Neural cell (in vitro differentiated cells): ENCODE results near the gene SIN3A.

Source experiments
- EP300 ChIP-seq: fragments of 450-650 bp; conservative IDR thresholded peaks from 2 replicates; pipeline ENCODE4 v1.6.1; 2014; ENCODE audit warnings: antibody characterized with exemption, mild to moderate bottlenecking, moderate library complexity; ENCODE audit not compliant: poor library complexity, severe bottlenecking
- EZH2 ChIP-seq: fragments of 200-600, 300-800 bp; shearing (Covaris generic), sonication (generic); IDR thresholded peaks from 2 replicates; pipeline ENCODE4 v1.6.1; 2014; ENCODE audit warnings: antibody characterized with exemption, low read length, borderline replicate concordance, mild to moderate bottlenecking; ENCODE audit not compliant: insufficient read depth, poor library complexity, severe bottlenecking
- POLR2AphosphoS5 ChIP-seq: IDR thresholded peaks from 2 replicates; pipeline ENCODE4 v1.6.1; 2012
- RAD21 ChIP-seq: fragments of 450-650 bp; conservative IDR thresholded peaks from 2 replicates; pipeline ENCODE4 v1.6.1; 2014; ENCODE audit warnings: antibody characterized with exemption, mild to moderate bottlenecking, moderate library complexity
- SMC3 ChIP-seq: fragments of 450-650 bp; conservative IDR thresholded peaks from 2 replicates; pipeline ENCODE4 v1.6.1; 2014; ENCODE audit warnings: antibody characterized with exemption, mild to moderate bottlenecking, moderate library complexity; ENCODE audit not compliant: poor library complexity
- TAF1 ChIP-seq: IDR thresholded peaks from 2 replicates; pipeline ENCODE4 v1.6.1; 2012; ENCODE audit warnings: low read depth
- TF ChIP-seq, protein P1 (sequence below): IDR thresholded peaks from 2 replicates; pipeline ENCODE4 v1.6.1; 2012; ENCODE audit warnings: borderline replicate concordance
- TF ChIP-seq, protein P2 (sequence below): fragments of 450-650 bp; IDR thresholded peaks from 2 replicates; pipeline ENCODE4 v1.5.1; 2014; ENCODE audit warnings: antibody characterized with exemption, mild to moderate bottlenecking, moderate library complexity; ENCODE audit not compliant: poor library complexity, severe bottlenecking

DNA sequence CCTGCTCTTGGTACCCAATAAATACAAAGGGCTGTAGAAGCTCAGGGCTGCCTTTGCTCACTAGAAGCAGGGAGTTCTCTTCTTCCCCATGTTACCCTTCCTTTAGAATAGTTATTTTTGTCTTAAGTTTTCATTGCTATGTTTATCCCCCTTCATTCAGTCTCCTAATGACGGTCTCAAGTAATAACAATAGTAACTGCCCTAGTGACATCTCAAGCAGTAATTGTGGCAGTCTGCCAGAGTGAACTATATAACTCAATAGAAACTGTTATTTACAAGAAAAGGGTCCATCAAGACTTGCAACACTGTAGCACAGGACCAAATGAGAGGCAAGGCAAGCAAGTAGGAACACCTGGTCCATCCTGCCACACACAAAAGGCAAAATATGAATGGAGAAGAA, 32.5 kb upstream of the SIN3A start:
- TF ChIP-seq, protein P1, sequence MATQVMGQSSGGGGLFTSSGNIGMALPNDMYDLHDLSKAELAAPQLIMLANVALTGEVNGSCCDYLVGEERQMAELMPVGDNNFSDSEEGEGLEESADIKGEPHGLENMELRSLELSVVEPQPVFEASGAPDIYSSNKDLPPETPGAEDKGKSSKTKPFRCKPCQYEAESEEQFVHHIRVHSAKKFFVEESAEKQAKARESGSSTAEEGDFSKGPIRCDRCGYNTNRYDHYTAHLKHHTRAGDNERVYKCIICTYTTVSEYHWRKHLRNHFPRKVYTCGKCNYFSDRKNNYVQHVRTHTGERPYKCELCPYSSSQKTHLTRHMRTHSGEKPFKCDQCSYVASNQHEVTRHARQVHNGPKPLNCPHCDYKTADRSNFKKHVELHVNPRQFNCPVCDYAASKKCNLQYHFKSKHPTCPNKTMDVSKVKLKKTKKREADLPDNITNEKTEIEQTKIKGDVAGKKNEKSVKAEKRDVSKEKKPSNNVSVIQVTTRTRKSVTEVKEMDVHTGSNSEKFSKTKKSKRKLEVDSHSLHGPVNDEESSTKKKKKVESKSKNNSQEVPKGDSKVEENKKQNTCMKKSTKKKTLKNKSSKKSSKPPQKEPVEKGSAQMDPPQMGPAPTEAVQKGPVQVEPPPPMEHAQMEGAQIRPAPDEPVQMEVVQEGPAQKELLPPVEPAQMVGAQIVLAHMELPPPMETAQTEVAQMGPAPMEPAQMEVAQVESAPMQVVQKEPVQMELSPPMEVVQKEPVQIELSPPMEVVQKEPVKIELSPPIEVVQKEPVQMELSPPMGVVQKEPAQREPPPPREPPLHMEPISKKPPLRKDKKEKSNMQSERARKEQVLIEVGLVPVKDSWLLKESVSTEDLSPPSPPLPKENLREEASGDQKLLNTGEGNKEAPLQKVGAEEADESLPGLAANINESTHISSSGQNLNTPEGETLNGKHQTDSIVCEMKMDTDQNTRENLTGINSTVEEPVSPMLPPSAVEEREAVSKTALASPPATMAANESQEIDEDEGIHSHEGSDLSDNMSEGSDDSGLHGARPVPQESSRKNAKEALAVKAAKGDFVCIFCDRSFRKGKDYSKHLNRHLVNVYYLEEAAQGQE = no peak
- TF ChIP-seq POLR2AphosphoS5 = no peak
- TF ChIP-seq RAD21 = no peak
- TF ChIP-seq, protein P2, sequence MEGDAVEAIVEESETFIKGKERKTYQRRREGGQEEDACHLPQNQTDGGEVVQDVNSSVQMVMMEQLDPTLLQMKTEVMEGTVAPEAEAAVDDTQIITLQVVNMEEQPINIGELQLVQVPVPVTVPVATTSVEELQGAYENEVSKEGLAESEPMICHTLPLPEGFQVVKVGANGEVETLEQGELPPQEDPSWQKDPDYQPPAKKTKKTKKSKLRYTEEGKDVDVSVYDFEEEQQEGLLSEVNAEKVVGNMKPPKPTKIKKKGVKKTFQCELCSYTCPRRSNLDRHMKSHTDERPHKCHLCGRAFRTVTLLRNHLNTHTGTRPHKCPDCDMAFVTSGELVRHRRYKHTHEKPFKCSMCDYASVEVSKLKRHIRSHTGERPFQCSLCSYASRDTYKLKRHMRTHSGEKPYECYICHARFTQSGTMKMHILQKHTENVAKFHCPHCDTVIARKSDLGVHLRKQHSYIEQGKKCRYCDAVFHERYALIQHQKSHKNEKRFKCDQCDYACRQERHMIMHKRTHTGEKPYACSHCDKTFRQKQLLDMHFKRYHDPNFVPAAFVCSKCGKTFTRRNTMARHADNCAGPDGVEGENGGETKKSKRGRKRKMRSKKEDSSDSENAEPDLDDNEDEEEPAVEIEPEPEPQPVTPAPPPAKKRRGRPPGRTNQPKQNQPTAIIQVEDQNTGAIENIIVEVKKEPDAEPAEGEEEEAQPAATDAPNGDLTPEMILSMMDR = no peak
- no peak for TF ChIP-seq TAF1
- TF ChIP-seq EP300 = no peak
- no peak for TF ChIP-seq EZH2
- no peak for TF ChIP-seq SMC3
